IMR-90 (cell line): ENCODE data around the gene CD2BP2. TPM values are rescaled to one million over a fixed set of nuclear protein-coding genes. Genes with fewer than 3 reads are reported as not detected.

ENCODE experiments used
- ATAC-seq: fragments of 200-7000 bp; cut with Tn5 transposase; 2 replicates; pipeline ENCODE4 v1.9.1; 2020; ENCODE audit warnings: low read depth, mild to moderate bottlenecking, moderate library complexity
- BruUV-seq: library from RNA; stranded (reverse); fragments of 400-500 nt; replicated peaks from 2 replicates; lab custom pipeline; 2021; lab: Mats Ljungman, UMichigan
- CTCF ChIA-PET: fragments of 300-600 bp; formaldehyde crosslinking; extraction: SDS; loops from one replicate; lab custom pipeline; 2021; ENCODE audit warnings: antibody characterized with exemption; lab: Yijun Ruan, JAX
- POLR2A ChIA-PET: fragments of 300-600 bp; sonication (Branson Sonifier 250); formaldehyde crosslinking; loops from one replicate; lab custom pipeline; 2022; ENCODE audit warnings: antibody characterized with exemption; ENCODE audit not compliant: unreplicated experiment; lab: Charles Lee
- DNase-seq: peaks from one replicate; pipeline ENCODE4 v3.0.0; 2013
- H2AFZ ChIP-seq: replicated peaks from 2 replicates; pipeline ENCODE3; 2013; ENCODE audit warnings: low read length, mild to moderate bottlenecking; ENCODE audit not compliant: poor library complexity
- H2AK5ac ChIP-seq: 2 replicates; pipeline ENCODE4 v1.6.1; 2013; ENCODE audit warnings: low read depth, low read length, inconsistent platforms
- H2AK9ac ChIP-seq: replicated peaks from 2 replicates; pipeline ENCODE3; 2013; ENCODE audit warnings: mild to moderate bottlenecking, low read depth, low read length, moderate library complexity; ENCODE audit not compliant: poor library complexity
- H2BK120ac ChIP-seq: 2 replicates; pipeline ENCODE4 v1.6.1; 2013; ENCODE audit warnings: low read depth, low read length, inconsistent platforms
- H2BK15ac ChIP-seq: 3 replicates; pipeline ENCODE4 v1.6.1; 2013; ENCODE audit warnings: low read depth, low read length, inconsistent platforms
- H2BK20ac ChIP-seq: 2 replicates; pipeline ENCODE4 v1.6.1; 2013; ENCODE audit warnings: low read depth, mild to moderate bottlenecking, inconsistent platforms, low read length, moderate library complexity
- H2BK5ac ChIP-seq: 2 replicates; pipeline ENCODE4 v1.6.1; 2013; ENCODE audit warnings: mild to moderate bottlenecking, low read depth, low read length, inconsistent platforms; ENCODE audit not compliant: poor library complexity, severe bottlenecking
- H3K14ac ChIP-seq: replicated peaks from 2 replicates; pipeline ENCODE4 v1.6.1; 2013; ENCODE audit warnings: low read depth, low read length, inconsistent platforms
- H3K18ac ChIP-seq: 2 replicates; pipeline ENCODE4 v1.6.1; 2013; ENCODE audit warnings: low read depth, low read length, control low read depth
- H3K23ac ChIP-seq: 2 replicates; pipeline ENCODE4 v1.6.1; 2013; ENCODE audit warnings: low read depth, low read length, inconsistent platforms
- H3K27ac ChIP-seq: 2 replicates; pipeline ENCODE4 v1.5.1; 2013; ENCODE audit warnings: mild to moderate bottlenecking, control low read depth, low read length; ENCODE audit not compliant: insufficient read depth
- H3K27me3 ChIP-seq: 2 replicates; pipeline ENCODE4 v1.6.1; 2013; ENCODE audit warnings: low read length; ENCODE audit not compliant: control insufficient read depth, insufficient read depth
- H3K36me3 ChIP-seq: 2 replicates; pipeline ENCODE4 v1.6.1; 2013; ENCODE audit warnings: low read length, mixed read lengths; ENCODE audit not compliant: control insufficient read depth, insufficient read depth
- H3K4ac ChIP-seq: 2 replicates; pipeline ENCODE4 v1.6.1; 2013; ENCODE audit warnings: low read depth, low read length, inconsistent platforms
- H3K4me1 ChIP-seq: 2 replicates; pipeline ENCODE4 v1.6.1; 2013; ENCODE audit warnings: low read length, mixed read lengths; ENCODE audit not compliant: control insufficient read depth, insufficient read depth
- H3K4me2 ChIP-seq: 2 replicates; pipeline ENCODE4 v1.6.1; 2013; ENCODE audit warnings: low read depth, mild to moderate bottlenecking, control low read depth, low read length, moderate library complexity
- H3K4me3 ChIP-seq: 2 replicates; pipeline ENCODE4 v1.5.1; 2013; ENCODE audit warnings: low read depth, mild to moderate bottlenecking, control low read depth, low read length, moderate library complexity; ENCODE audit not compliant: insufficient read depth
- H3K56ac ChIP-seq: 2 replicates; pipeline ENCODE4 v1.6.1; 2013; ENCODE audit warnings: low read length, inconsistent platforms; ENCODE audit not compliant: insufficient read depth; ENCODE audit errors: extremely low read depth
- H3K79me1 ChIP-seq, 2 experiments: 2 replicates each; pipeline ENCODE4 v1.6.1; 2013; ENCODE audit warnings: low read length in 2 of 2, inconsistent platforms in 1 of 2, low read depth in 1 of 2
- H3K9ac ChIP-seq: 2 replicates; pipeline ENCODE4 v1.6.1; 2013; ENCODE audit warnings: low read depth, low read length, control low read depth
- H3K9me1 ChIP-seq: 2 replicates; pipeline ENCODE4 v1.6.1; 2013; ENCODE audit warnings: low read length, inconsistent platforms; ENCODE audit not compliant: insufficient read depth
- H3K9me3 ChIP-seq: 2 replicates; pipeline ENCODE4 v1.6.1; 2013; ENCODE audit warnings: low read length; ENCODE audit not compliant: control insufficient read depth, insufficient read depth
- H4K20me1 ChIP-seq: 2 replicates; pipeline ENCODE4 v1.6.1; 2013; ENCODE audit warnings: low read length, inconsistent platforms; ENCODE audit not compliant: insufficient read depth
- H4K5ac ChIP-seq: 2 replicates; pipeline ENCODE4 v1.6.1; 2013; ENCODE audit warnings: mild to moderate bottlenecking, low read depth, low read length, control low read depth
- H4K8ac ChIP-seq, 2 experiments: 2 replicates each; pipeline ENCODE4 v1.6.1; 2013; ENCODE audit warnings: low read depth in 2 of 2, low read length in 2 of 2, control low read depth in 1 of 2, inconsistent platforms in 1 of 2
- H4K91ac ChIP-seq: 2 replicates; pipeline ENCODE4 v1.6.1; 2013; ENCODE audit warnings: low read depth, low read length, inconsistent platforms; ENCODE audit not compliant: insufficient read depth
- CEBPB ChIP-seq: IDR thresholded peaks from 2 replicates; pipeline ENCODE4 v1.6.1; 2012; ENCODE audit warnings: low read depth, low read length, improper control_type of control experiment
- CHD1 ChIP-seq: IDR thresholded peaks from 2 replicates; pipeline ENCODE4 v1.6.1; 2012; ENCODE audit warnings: low read depth, low read length, improper control_type of control experiment
- FOS ChIP-seq: fragments of 150-350 bp; IDR thresholded peaks from 2 replicates; pipeline ENCODE4 v1.6.1; 2016; ENCODE audit warnings: low read depth, low read length
- MAFK ChIP-seq: IDR thresholded peaks from 2 replicates; pipeline ENCODE4 v1.6.1; 2012; ENCODE audit warnings: low read depth, low read length, improper control_type of control experiment
- MXI1 ChIP-seq: IDR thresholded peaks from 2 replicates; pipeline ENCODE4 v1.6.1; 2012; ENCODE audit warnings: low read depth, mild to moderate bottlenecking, low read length, moderate library complexity, borderline replicate concordance
- NFE2L2 ChIP-seq: fragments of 150-350 bp; IDR thresholded peaks from 2 replicates; pipeline ENCODE4 v1.6.1; 2016; ENCODE audit warnings: low read depth, mild to moderate bottlenecking, low read length
- POLR2A ChIP-seq: IDR thresholded peaks from 2 replicates; pipeline ENCODE4 v1.6.1; 2012; ENCODE audit warnings: mild to moderate bottlenecking, low read depth, low read length
- RCOR1 ChIP-seq: IDR thresholded peaks from 2 replicates; pipeline ENCODE4 v1.6.1; 2012; ENCODE audit warnings: mild to moderate bottlenecking, low read length, improper control_type of control experiment; ENCODE audit not compliant: insufficient replicate concordance
- RFX5 ChIP-seq: IDR thresholded peaks from 2 replicates; pipeline ENCODE4 v1.8.0; 2012; ENCODE audit warnings: low read depth, mild to moderate bottlenecking, low read length, moderate library complexity
- SMC3 ChIP-seq: fragments of 150-350 bp; IDR thresholded peaks from 2 replicates; pipeline ENCODE4 v1.6.1; 2016; ENCODE audit warnings: low read depth, mild to moderate bottlenecking, antibody characterized with exemption, low read length, moderate library complexity
- WGBS, 2 experiments: methylation state at CpG; one replicate each; pipeline versions ENCODE4 v1.1.5 to v1.1.7; 2013; ENCODE audit warnings: missing lambda C conversion rate in 2 of 2; ENCODE audit not compliant: insufficient read length in 1 of 2; ENCODE audit errors: extremely low coverage in 2 of 2; 5-methylcytosine and 5-hydroxymethylcytosine counted together
- dilution Hi-C: fragments of 300-500 bp; cut with HindIII; formaldehyde crosslinking; loops from one replicate; pipeline ENCODE4 v1.14.3; 2018; ENCODE audit warnings: low sequenced_read_pairs; ENCODE audit not compliant: unreplicated experiment
- in situ Hi-C: fragments of 300-500 bp; cut with MboI; formaldehyde crosslinking; loops from 3 replicates; pipeline ENCODE4 v1.14.3; 2019; ENCODE audit warnings: low sequenced_read_pairs, inconsistent platforms, mixed read lengths
- intact Hi-C: fragments of 100-400 bp; cut with micrococcal nuclease; formaldehyde crosslinking; loops from 2 replicates; pipeline ENCODE4 v1.10.0; 2022
- polyA plus RNA-seq, 3 experiments: library from polyadenylated mRNA; depleted of rRNA; stranded (reverse); fragments of >200 nt; gene quantifications; 2 replicates each; pipeline ENCODE4 v1.2.3, GENCODE V29; 2012; ENCODE audit warnings: low replicate concordance in 1 of 3
- total RNA-seq: library from RNA; depleted of rRNA; stranded (reverse); fragments of >200 nt; gene quantifications from 2 replicates; pipeline ENCODE4 v1.2.3, GENCODE V29; 2012
- TF ChIP-seq, protein P1 (sequence below): conservative IDR thresholded peaks from 2 replicates; pipeline ENCODE4 v1.5.1; 2012; ENCODE audit warnings: mild to moderate bottlenecking, low read depth, low read length, improper control_type of control experiment
- TF ChIP-seq, protein P2 (sequence below): fragments of 150-350 bp; IDR thresholded peaks from 2 replicates; pipeline ENCODE4 v1.6.1; 2016; ENCODE audit warnings: low read depth, mild to moderate bottlenecking, low read length, moderate library complexity, borderline replicate concordance

CD2BP2 gene
- total and polyA plus RNA-seq, 2 of the 4 experiments (the other 2 are of a cell fraction), result 29.6 to 41.1 TPM

- no peak for TF ChIP-seq MAFK
Observed at GRCh38 chr16:30379158-30379783, 24.2 kb upstream of the CD2BP2 start (continued).

GRCh38 chr16:30378236-30379157, 23.4 kb upstream of the CD2BP2 start:
- Histone ChIP-seq H3K27me3 (no peaks in the 10 kb centered on the region), H3K18ac (peak overlapping the region; percentile 10), H3K4me3 (peak overlapping the region; percentile 71), H3K4me1 (peaks cover 7% of the 10 kb centered on the region), H4K5ac (peak overlapping the region; percentile 33), H3K23ac (peak overlapping the region; percentile 72), H2BK15ac (no peak overlapping the region), H4K91ac (peak overlapping the region; percentile 86), H3K14ac (peak overlapping the region; percentile 97), H3K4me2 (peak overlapping the region; percentile 92), H3K27ac (peak overlapping the region; percentile 83), H3K56ac (peak overlapping the region; percentile 80), H2AK9ac (peak overlapping the region; percentile 100), H2BK120ac (no peak overlapping the region; the same call in 1 of the 2 replicates), H2BK20ac (no peak overlapping the region), H3K79me1 (peaks cover 5 to 30% of the 10 kb centered on the region in 2 experiments), H2AFZ (peak overlapping the region; percentile 99), H2AK5ac (peak overlapping the region; percentile 94), H4K20me1 (peaks cover 10% of the 10 kb centered on the region), H3K36me3 (no peaks in the 10 kb centered on the region), H3K4ac (peak overlapping the region; percentile 90), H3K9ac (peak overlapping the region; percentile 72), H4K8ac (peak overlapping the region; percentile 98 to 99; a peak in 2 of 4 replicates), H3K9me1 (peaks cover 16% of the 10 kb centered on the region), H3K9me3 (no peaks in the 10 kb centered on the region), H2BK5ac (peak overlapping the region; percentile 80)
- intact Hi-C loops (loop anchor here (2.0 kb wide), 1 partner anchor 16 kb away; the partner anchor contains the start of gene ZNF48), dilution Hi-C loops (no loop called here), in situ Hi-C loops (no loop called here)
- ChIA-PET CTCF (no interaction called here), POLR2A (no interaction called here)
- no TSS peak for BruUV-seq
- DNase-seq, result peak; percentile 94
- 0% methylated on average over 13 of the region's 67 CpGs; no CpG with 5 or more reads in 1 of the 2 experiments for WGBS, 2 experiments
- peak; percentile 98 for ATAC-seq
- TF ChIP-seq MXI1, result peak; percentile 53; the same call in 1 of the 2 replicates
- no peak for TF ChIP-seq RCOR1
- no peak for TF ChIP-seq FOS
- no peak for TF ChIP-seq CEBPB
- no peak for TF ChIP-seq RFX5
- TF ChIP-seq CHD1, result no peak
- peak; percentile 30; the same call in 1 of the 2 replicates for TF ChIP-seq POLR2A
- TF ChIP-seq SMC3, result no peak
- TF ChIP-seq, protein P1, sequence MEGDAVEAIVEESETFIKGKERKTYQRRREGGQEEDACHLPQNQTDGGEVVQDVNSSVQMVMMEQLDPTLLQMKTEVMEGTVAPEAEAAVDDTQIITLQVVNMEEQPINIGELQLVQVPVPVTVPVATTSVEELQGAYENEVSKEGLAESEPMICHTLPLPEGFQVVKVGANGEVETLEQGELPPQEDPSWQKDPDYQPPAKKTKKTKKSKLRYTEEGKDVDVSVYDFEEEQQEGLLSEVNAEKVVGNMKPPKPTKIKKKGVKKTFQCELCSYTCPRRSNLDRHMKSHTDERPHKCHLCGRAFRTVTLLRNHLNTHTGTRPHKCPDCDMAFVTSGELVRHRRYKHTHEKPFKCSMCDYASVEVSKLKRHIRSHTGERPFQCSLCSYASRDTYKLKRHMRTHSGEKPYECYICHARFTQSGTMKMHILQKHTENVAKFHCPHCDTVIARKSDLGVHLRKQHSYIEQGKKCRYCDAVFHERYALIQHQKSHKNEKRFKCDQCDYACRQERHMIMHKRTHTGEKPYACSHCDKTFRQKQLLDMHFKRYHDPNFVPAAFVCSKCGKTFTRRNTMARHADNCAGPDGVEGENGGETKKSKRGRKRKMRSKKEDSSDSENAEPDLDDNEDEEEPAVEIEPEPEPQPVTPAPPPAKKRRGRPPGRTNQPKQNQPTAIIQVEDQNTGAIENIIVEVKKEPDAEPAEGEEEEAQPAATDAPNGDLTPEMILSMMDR, result peak; percentile 35
- no peak for TF ChIP-seq NFE2L2
- TF ChIP-seq, protein P2, sequence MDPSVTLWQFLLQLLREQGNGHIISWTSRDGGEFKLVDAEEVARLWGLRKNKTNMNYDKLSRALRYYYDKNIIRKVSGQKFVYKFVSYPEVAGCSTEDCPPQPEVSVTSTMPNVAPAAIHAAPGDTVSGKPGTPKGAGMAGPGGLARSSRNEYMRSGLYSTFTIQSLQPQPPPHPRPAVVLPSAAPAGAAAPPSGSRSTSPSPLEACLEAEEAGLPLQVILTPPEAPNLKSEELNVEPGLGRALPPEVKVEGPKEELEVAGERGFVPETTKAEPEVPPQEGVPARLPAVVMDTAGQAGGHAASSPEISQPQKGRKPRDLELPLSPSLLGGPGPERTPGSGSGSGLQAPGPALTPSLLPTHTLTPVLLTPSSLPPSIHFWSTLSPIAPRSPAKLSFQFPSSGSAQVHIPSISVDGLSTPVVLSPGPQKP, result no peak
